GM12864 (cell line): ENCODE data around the gene URB1.
A peak's percentile ranks its signal among the peaks of the same experiment; 100 is the strongest.

Experiments used
- DNase-seq: peaks from one replicate; pipeline ENCODE4 v3.0.0-alpha.2; 2011; ENCODE audit warnings: low read depth
- H3K4me3 ChIP-seq: 2 replicates; pipeline ENCODE4 v1.5.1; 2011; ENCODE audit warnings: mild to moderate bottlenecking, low read depth, low read length, control low read depth
- CTCF ChIP-seq: IDR thresholded peaks from 2 replicates; pipeline ENCODE4 v1.5.1; 2011; ENCODE audit warnings: low read depth, mild to moderate bottlenecking, moderate library complexity, low read length, control low read depth, inconsistent platforms; ENCODE audit errors: missing control alignments

URB1 gene

GRCh38 chr21:32307706-32308105 lies 85.1 kb downstream of the URB1 start:
- H3K4me3 ChIP-seq: no peak overlapping the region
- TF ChIP-seq CTCF: no peak
- no peak for DNase-seq

GRCh38 chr21:32306021-32306780 lies 86.6 kb downstream of the URB1 start:
- no peak for DNase-seq
- TF ChIP-seq CTCF: peak; percentile 16
- H3K4me3 ChIP-seq: no peak overlapping the region

GRCh38 chr21:32304998-32305397 lies 87.8 kb downstream of the URB1 start:
- no peak for TF ChIP-seq CTCF
- no peak overlapping the region for H3K4me3 ChIP-seq
- no peak for DNase-seq

GRCh38 chr21:32303385-32303784 lies 89.4 kb downstream of the URB1 start:
- H3K4me3 ChIP-seq: no peak overlapping the region
- DNase-seq: no peak
- TF ChIP-seq CTCF: no peak

GRCh38 chr21:32302560-32302959 lies 90.3 kb downstream of the URB1 start:
- DNase-seq: no peak
- no peak overlapping the region for H3K4me3 ChIP-seq
- TF ChIP-seq CTCF: no peak

GRCh38 chr21:32301596-32301995 lies 91.2 kb downstream of the URB1 start:
- DNase-seq: no peak
- no peak overlapping the region for H3K4me3 ChIP-seq
- TF ChIP-seq CTCF: no peak

- DNase-seq: no peak
- TF ChIP-seq CTCF: no peak
- no peak overlapping the region for H3K4me3 ChIP-seq
Observed at GRCh38 chr21:32300117-32300681, 92.6 kb downstream of the URB1 start.
